ENCODE results near the gene RNF145.
"Not testable (repeated sequence)": the region's sequence is repeated elsewhere in the genome, so short reads cannot be mapped to it uniquely, and the experiment has no call there.

The RNF145 gene

GRCh38 chr5:159163027-159163700 lies 46.2 kb downstream of the RNF145 start:
- H3K36me3 ChIP-seq (replicated peaks), result peaks cover 43% of the 10 kb centered on the region
- in situ Hi-C loops (cut with HindIII; ENCODE audit: low pct_ligation_motif_present, low sequenced_read_pairs), result no loop called here
- no peaks in the 10 kb centered on the region for H3K27me3 ChIP-seq (replicated peaks)
- peak overlapping the region; percentile 57 for H3K27ac ChIP-seq
- DNase-seq, result peak; percentile 63
- TF ChIP-seq CTCF (IDR thresholded peaks at IDR 0.05; ENCODE audit: low read depth, low read length, missing control alignments), result no peak
- no peak overlapping the region for H3K4me3 ChIP-seq (ENCODE audit: low read depth, low read length)

- DNase-seq, result no peak
- peaks cover 46% of the 10 kb centered on the region for H3K36me3 ChIP-seq (replicated peaks)
- no peak overlapping the region for H3K27ac ChIP-seq
- H3K4me3 ChIP-seq (ENCODE audit: low read depth, low read length), result no peak overlapping the region
- H3K27me3 ChIP-seq (replicated peaks), result no peaks in the 10 kb centered on the region
- no peak for TF ChIP-seq CTCF (IDR thresholded peaks at IDR 0.05; ENCODE audit: low read depth, low read length, missing control alignments)
- in situ Hi-C loops (cut with HindIII; ENCODE audit: low pct_ligation_motif_present, low sequenced_read_pairs), result no loop called here
These were observed 47.8 kb downstream of the RNF145 start for GRCh38 chr5:159161361-159162214.

GRCh38 chr5:159158553-159159091 lies 50.7 kb downstream of the RNF145 start:
- Histone ChIP-seq H3K27ac (peak overlapping the region; percentile 27), H3K36me3 (replicated peaks) (peaks cover 52% of the 10 kb centered on the region)
- H3K4me3 ChIP-seq (ENCODE audit: low read depth, low read length); H3K27me3 ChIP-seq (replicated peaks); in situ Hi-C loops (cut with HindIII; ENCODE audit: low pct_ligation_motif_present, low sequenced_read_pairs): not testable (repeated sequence)
- DNase-seq, result peak; percentile 22

GRCh38 chr5:159157552-159157951 lies 51.8 kb downstream of the RNF145 start:
- no peaks in the 10 kb centered on the region for H3K27me3 ChIP-seq (replicated peaks)
- H3K4me3 ChIP-seq (ENCODE audit: low read depth, low read length), result no peak overlapping the region
- TF ChIP-seq CTCF (IDR thresholded peaks at IDR 0.05; ENCODE audit: low read depth, low read length, missing control alignments), result no peak
- H3K27ac ChIP-seq, result no peak overlapping the region
- peaks cover 47% of the 10 kb centered on the region for H3K36me3 ChIP-seq (replicated peaks)
- DNase-seq, result no peak
- in situ Hi-C loops (cut with HindIII; ENCODE audit: low pct_ligation_motif_present, low sequenced_read_pairs), result no loop called here

- in situ Hi-C loops (cut with HindIII; ENCODE audit: low pct_ligation_motif_present, low sequenced_read_pairs), result no loop called here
- peak; percentile 68 for DNase-seq
- no peak overlapping the region for H3K27ac ChIP-seq
- no peak overlapping the region for H3K4me3 ChIP-seq (ENCODE audit: low read depth, low read length)
- peaks cover 46% of the 10 kb centered on the region for H3K36me3 ChIP-seq (replicated peaks)
- no peaks in the 10 kb centered on the region for H3K27me3 ChIP-seq (replicated peaks)
- TF ChIP-seq CTCF (IDR thresholded peaks at IDR 0.05; ENCODE audit: low read depth, low read length, missing control alignments), result peak; percentile 83
These were observed 52.7 kb downstream of the RNF145 start for GRCh38 chr5:159156426-159157238.
